Measurements from ENCODE around the gene ZDHHC16. TPM values are rescaled to one million over a fixed set of nuclear protein-coding genes. Genes with fewer than 3 reads are reported as not detected.
"Not testable (repeated sequence)": the region's sequence is repeated elsewhere in the genome, so short reads cannot be mapped to it uniquely, and the experiment has no call there.

ZDHHC16 gene
- total RNA-seq: 28.0 and 32.0 TPM in 2 replicates

DNA sequence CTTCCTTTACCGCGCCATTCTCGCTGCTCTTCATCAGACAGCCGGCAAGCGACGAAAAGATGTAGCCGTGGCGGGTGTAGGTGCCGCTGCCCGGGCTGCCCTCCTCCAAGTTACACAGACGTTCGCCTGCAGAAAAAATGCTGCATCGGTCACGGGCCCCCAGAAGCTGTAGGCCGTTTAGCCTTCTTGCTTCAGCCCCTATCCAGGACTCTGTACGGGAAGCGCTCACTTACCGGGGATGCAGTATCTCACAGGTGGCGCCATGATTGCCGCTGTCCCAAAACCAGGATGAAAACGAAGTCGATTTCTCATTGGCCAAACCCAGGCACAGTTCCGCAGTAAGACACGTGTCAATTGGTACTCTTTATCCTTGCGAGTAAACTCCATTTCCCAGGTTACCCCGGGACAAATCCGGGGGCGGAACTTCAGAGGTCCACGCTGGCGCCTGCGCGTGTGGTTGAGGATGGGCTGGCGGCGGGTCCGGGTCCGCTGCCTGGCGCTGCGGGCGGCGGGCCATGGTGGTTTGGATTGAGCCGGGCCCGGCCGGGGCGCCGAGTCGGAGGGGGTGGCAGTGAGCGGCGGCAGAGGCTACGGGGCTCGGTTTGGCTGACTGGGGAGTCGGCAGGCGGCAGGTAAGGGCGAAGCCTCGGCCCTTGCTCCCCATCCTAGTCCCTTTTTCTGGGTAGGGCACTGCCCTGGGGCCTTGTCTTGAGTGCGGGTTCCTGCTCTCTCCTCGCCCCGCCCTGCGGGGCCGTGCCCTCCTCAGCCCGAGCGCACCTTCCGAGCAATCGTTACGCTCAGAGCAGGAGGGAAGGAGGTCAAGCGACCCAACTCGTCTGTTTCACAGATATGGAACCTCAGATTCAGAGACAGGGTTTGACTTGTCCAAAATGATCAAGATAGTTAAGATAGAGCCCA is at the start of gene ZDHHC16, which contains the start of gene EXOSC1:
Gene ZDHHC16, plus strand, starts transcription at position 454 of the 918 bp plus-strand sequence. CDS start 5,501 bp downstream, outside the sequence.
Gene EXOSC1, minus strand, starts transcription at position 285 of the 918 bp plus-strand sequence. Its CDS starts 21 bp downstream, at position 264.
- peak; percentile 91 to 97 for DNase-seq (ENCODE audit: low read depth in 2 of 2)

- peak; percentile 35 to 78 for DNase-seq (ENCODE audit: low read depth in 2 of 2)
Observed at GRCh38 chr10:97399843-97400545, 46.0 kb upstream of the ZDHHC16 start.

GRCh38 chr10:97400665-97401454 is 45.1 kb upstream of the ZDHHC16 start, which contains the start of gene RRP12:
Gene RRP12, minus strand, starts transcription at chr10:97401340. Its CDS starts 109 bp downstream, at chr10:97401231.
- peak; percentile 98 to 99 for DNase-seq (ENCODE audit: low read depth in 2 of 2)

- no peak for DNase-seq (ENCODE audit: low read depth in 2 of 2)
Observed at GRCh38 chr10:97401455-97401919, 44.5 kb upstream of the ZDHHC16 start.

DNA sequence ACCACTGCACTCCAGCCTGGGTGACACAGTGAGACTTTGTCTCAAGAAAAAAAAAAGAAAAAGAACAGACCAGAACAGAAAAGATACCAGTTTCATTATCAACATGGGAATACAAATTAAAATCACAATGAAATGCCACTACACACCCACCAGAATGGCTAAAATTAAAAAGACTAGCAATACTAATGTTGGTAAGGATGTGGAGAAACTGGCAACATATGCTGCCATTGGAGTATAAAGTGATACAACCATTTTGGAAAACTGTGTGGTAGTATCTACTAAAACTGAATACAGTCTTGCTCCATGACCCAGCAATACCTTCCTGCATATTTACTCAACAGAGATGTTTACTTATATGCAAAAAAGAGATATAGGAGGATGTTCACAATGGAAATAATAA is 41.9 kb upstream of the ZDHHC16 start:
- DNase-seq (ENCODE audit: low read depth in 2 of 2): no peak

DNA sequence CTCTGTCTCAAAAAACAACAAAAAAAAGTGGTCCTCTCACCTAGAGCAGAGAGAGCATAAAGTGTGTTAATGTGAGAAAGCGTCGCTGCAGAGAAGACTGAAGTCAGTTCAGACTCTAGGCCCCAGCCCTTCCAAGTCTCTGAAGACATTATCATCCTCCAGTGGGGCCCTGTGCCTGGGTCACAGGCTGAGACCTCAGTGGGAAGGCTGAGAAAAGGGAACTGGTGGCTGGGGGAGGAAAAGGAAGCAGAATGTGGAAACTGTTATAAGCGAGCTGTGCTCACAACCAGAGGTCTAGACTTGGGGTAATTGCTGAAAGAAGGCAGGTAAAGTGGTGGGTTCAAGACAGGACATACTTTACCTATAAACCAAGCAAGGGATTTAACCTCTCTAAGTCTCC is 39.9 kb upstream of the ZDHHC16 start:
- no peak for DNase-seq (ENCODE audit: low read depth in 2 of 2)

DNA sequence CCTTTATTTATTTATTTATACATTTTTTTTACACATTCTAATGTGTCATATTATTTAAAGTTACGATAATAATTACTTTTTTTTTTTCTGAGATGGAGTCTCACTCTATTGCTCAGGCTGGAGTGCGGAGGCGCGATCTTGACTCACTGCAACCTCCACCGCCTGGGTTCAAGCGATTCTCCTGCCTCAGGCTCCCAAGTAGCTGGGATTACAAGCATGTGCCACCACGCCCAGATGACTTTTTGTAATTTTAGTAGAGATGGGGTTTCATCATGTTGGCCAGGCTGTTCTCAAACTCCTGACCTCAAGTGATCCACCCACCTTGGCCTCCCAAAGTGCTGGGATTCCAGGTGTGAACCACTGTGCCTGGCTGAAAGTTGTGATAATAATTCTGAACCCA is 39.5 kb upstream of the ZDHHC16 start:
- not testable (repeated sequence) for DNase-seq (ENCODE audit: low read depth in 2 of 2)

- peak; percentile 65 to 79 for DNase-seq (ENCODE audit: low read depth in 2 of 2)
Observed at GRCh38 chr10:97407211-97407951, 38.6 kb upstream of the ZDHHC16 start.

- no peak for DNase-seq (ENCODE audit: low read depth in 2 of 2)
Observed at GRCh38 chr10:97407952-97408248, 38.1 kb upstream of the ZDHHC16 start.

- DNase-seq (ENCODE audit: low read depth in 2 of 2): no peak
Observed at GRCh38 chr10:97408496-97408992, 37.4 kb upstream of the ZDHHC16 start.

DNA sequence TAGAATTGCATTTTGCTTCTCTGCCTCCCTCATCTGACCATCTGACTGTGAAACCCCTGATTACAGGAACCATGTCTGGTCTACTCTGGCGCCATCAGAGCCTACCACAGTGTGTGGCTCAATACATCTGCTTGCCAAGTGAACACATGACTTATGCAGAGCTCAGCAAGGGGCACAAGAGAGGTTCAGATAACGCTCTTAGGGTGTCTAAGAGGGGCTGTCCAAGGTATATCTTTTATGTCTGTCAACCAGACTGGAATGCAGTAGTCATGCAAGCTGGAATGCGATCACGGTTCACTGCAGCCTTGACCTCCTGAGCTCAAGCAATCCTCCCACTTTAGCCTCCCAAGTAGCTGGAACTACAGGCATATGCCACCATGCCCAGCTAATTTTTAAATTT is 34.6 kb upstream of the ZDHHC16 start:
- DNase-seq (ENCODE audit: low read depth in 2 of 2): no peak

- peak in 1 of 2 donors; percentile 32 for DNase-seq (ENCODE audit: low read depth in 2 of 2)
Observed at GRCh38 chr10:97412891-97413304, 33.1 kb upstream of the ZDHHC16 start.

DNA sequence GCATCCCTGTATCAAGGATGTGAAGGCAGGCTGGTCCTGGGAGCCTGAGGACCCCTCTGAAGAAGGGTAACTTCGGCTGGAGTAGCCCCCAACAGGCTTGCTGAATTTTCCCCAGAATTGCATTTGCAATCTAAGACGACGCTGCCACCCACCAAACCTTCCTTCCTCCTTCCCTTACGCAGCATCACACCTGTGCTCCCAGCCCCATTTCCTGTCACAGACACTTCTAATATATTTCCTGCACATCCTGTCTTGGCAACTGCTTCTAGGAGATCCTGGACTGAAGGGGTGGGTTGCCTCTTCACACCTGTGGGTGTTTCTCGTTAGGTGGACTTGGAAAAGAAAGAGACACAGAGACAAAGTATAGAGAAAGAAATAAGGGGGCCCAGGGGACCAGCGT is 29.4 kb upstream of the ZDHHC16 start:
- no peak for DNase-seq (ENCODE audit: low read depth in 2 of 2)

DNA sequence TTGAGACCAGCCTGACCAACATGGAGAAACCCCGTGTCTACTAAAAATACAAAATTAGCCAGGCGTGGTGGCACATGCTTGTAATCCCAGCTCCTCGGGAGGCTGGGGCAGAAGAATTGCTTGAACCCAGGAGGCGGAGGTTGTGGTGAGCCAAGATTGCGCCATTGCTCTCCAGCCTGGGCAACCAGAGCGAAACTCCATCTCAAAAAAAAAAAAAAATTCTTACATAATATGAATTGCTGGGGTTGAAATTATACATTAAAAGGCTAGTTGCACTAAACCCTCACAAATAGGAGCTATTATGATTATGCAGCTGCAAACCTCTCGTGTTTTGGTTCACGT is 22.2 kb upstream of the ZDHHC16 start:
- DNase-seq (ENCODE audit: low read depth in 2 of 2): not testable (repeated sequence)

- DNase-seq (ENCODE audit: low read depth in 2 of 2): peak; percentile 93 to 96
Observed at GRCh38 chr10:97425964-97426775, 19.8 kb upstream of the ZDHHC16 start, which contains the start of gene PGAM1. Gene PGAM1, plus strand, starts transcription at chr10:97426191. Its CDS starts 117 bp downstream, at chr10:97426308.

- DNase-seq (ENCODE audit: low read depth in 2 of 2): peak in 1 of 2 donors; percentile 35
Observed at GRCh38 chr10:97426776-97427570, 19.0 kb upstream of the ZDHHC16 start.

DNA sequence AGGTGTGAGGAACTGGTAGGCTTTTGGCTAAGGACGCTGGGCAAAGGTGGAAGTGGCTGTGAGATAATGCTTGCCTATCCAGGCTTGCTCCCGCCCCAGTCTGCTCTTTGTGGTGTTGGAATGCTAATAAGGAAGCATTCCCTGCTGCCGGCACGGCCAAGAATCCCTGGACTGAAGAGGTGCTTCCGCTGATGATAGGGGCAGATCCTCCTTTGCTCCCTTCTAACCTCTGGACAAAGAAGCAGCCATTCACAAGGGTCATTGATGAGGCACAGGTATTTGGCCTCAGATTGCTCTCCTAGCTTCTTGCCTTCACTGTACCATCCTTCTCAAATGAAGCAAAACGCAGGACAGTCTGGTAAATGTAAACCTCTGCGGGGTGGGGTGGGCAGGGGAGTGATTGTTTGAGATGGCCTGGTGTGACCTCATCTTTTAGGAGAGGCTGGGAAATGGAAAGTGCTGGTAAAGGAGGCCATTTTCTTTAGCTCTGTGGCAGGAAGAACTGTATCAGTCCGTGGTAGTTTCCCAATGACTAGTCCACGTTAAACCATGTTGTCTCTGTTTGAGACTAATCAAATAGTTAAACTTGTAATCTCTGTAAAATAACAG is 18.3 kb upstream of the ZDHHC16 start:
- peak in 1 of 2 donors; percentile 50 for DNase-seq (ENCODE audit: low read depth in 2 of 2)

DNA sequence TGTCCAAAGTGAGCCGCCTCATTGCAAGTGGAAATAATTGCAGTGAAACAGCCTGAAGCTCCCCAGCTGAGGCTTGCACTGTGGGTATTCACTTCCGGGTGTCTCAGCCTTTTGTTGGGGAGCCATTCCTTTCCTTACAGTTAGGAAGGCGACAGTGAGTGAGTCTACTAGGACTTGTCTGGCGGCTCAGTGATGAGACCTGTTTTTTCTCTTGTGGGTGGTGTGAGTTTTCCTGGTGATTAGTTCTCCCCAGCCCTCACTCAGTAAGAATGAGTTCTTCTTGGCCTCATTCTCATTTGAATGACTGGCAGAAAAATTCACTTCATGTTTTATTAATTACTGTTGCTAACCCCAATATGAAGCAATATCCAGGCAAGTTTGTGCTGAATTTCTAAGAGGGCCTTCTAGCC is 17.4 kb upstream of the ZDHHC16 start:
- no peak for DNase-seq (ENCODE audit: low read depth in 2 of 2)
